ENCODE results near the gene SLC26A11. TPM values are rescaled to one million over a fixed set of nuclear protein-coding genes. Genes with fewer than 3 reads are reported as not detected.

The SLC26A11 gene
- total RNA-seq, 1 donor from 2014 or later, result 50.1 TPM

DNA sequence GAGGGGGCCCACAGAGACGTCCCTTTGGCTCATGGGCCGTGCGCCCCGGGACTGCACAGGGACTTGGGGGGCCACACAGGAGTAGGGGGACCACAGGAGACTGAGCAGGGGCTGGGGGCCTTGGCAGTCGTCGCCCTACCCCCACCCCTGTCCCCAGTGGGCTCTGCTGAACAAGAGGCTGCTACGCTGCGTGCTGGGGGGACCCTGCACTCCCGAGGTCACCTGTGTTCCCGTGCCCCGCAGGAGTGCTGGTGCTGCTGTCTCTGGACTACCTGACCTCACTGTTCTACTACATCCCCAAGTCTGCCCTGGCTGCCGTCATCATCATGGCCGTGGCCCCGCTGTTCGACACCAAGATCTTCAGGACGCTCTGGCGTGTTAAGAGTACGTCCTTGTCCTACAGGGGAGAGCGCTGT is 26.0 kb downstream of the SLC26A11 start:
- no peak for DNase-seq (ENCODE audit: low spot score)
- H3K27ac Mint-ChIP-seq (ENCODE audit: unreplicated experiment), result peak overlapping the region; percentile 53
- no peaks in the 10 kb centered on the region for H3K9me3 Mint-ChIP-seq (ENCODE audit: unreplicated experiment)
- no peaks in the 10 kb centered on the region for H3K4me1 Mint-ChIP-seq (ENCODE audit: unreplicated experiment)
- H3K36me3 Mint-ChIP-seq (ENCODE audit: low read depth, unreplicated experiment), result peaks cover 19% of the 10 kb centered on the region
- peaks cover 7% of the 10 kb centered on the region for H3K27me3 Mint-ChIP-seq (ENCODE audit: unreplicated experiment)
- H3K4me3 Mint-ChIP-seq (ENCODE audit: unreplicated experiment), result peak overlapping the region; percentile 81
- TF ChIP-seq, protein P1, sequence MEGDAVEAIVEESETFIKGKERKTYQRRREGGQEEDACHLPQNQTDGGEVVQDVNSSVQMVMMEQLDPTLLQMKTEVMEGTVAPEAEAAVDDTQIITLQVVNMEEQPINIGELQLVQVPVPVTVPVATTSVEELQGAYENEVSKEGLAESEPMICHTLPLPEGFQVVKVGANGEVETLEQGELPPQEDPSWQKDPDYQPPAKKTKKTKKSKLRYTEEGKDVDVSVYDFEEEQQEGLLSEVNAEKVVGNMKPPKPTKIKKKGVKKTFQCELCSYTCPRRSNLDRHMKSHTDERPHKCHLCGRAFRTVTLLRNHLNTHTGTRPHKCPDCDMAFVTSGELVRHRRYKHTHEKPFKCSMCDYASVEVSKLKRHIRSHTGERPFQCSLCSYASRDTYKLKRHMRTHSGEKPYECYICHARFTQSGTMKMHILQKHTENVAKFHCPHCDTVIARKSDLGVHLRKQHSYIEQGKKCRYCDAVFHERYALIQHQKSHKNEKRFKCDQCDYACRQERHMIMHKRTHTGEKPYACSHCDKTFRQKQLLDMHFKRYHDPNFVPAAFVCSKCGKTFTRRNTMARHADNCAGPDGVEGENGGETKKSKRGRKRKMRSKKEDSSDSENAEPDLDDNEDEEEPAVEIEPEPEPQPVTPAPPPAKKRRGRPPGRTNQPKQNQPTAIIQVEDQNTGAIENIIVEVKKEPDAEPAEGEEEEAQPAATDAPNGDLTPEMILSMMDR (IDR thresholded peaks at IDR 0.05; ENCODE audit: unreplicated experiment), result no peak

GRCh38 chr17:80246726-80247125 is 26.5 kb downstream of the SLC26A11 start:
- Mint-ChIP-seq H3K4me1 (ENCODE audit: unreplicated experiment) (no peaks in the 10 kb centered on the region), H3K27ac (ENCODE audit: unreplicated experiment) (no peak overlapping the region), H3K36me3 (ENCODE audit: low read depth, unreplicated experiment) (peaks cover 14% of the 10 kb centered on the region), H3K9me3 (ENCODE audit: unreplicated experiment) (no peaks in the 10 kb centered on the region), H3K4me3 (ENCODE audit: unreplicated experiment) (no peak overlapping the region), H3K27me3 (ENCODE audit: unreplicated experiment) (peaks cover 7% of the 10 kb centered on the region)
- DNase-seq (ENCODE audit: low spot score), result no peak
- TF ChIP-seq, protein P1 (IDR thresholded peaks at IDR 0.05; ENCODE audit: unreplicated experiment), result no peak

- H3K36me3 Mint-ChIP-seq (ENCODE audit: low read depth, unreplicated experiment), result peaks cover 14% of the 10 kb centered on the region
- H3K27me3 Mint-ChIP-seq (ENCODE audit: unreplicated experiment), result peaks cover 7% of the 10 kb centered on the region
- H3K4me1 Mint-ChIP-seq (ENCODE audit: unreplicated experiment), result no peaks in the 10 kb centered on the region
- H3K9me3 Mint-ChIP-seq (ENCODE audit: unreplicated experiment), result no peaks in the 10 kb centered on the region
- H3K27ac Mint-ChIP-seq (ENCODE audit: unreplicated experiment), result no peak overlapping the region
- H3K4me3 Mint-ChIP-seq (ENCODE audit: unreplicated experiment), result no peak overlapping the region
- DNase-seq (ENCODE audit: low spot score), result no peak
- TF ChIP-seq, protein P1 (IDR thresholded peaks at IDR 0.05; ENCODE audit: unreplicated experiment), result no peak
Measured at GRCh38 chr17:80247561-80247960, 27.3 kb downstream of the SLC26A11 start.

DNA sequence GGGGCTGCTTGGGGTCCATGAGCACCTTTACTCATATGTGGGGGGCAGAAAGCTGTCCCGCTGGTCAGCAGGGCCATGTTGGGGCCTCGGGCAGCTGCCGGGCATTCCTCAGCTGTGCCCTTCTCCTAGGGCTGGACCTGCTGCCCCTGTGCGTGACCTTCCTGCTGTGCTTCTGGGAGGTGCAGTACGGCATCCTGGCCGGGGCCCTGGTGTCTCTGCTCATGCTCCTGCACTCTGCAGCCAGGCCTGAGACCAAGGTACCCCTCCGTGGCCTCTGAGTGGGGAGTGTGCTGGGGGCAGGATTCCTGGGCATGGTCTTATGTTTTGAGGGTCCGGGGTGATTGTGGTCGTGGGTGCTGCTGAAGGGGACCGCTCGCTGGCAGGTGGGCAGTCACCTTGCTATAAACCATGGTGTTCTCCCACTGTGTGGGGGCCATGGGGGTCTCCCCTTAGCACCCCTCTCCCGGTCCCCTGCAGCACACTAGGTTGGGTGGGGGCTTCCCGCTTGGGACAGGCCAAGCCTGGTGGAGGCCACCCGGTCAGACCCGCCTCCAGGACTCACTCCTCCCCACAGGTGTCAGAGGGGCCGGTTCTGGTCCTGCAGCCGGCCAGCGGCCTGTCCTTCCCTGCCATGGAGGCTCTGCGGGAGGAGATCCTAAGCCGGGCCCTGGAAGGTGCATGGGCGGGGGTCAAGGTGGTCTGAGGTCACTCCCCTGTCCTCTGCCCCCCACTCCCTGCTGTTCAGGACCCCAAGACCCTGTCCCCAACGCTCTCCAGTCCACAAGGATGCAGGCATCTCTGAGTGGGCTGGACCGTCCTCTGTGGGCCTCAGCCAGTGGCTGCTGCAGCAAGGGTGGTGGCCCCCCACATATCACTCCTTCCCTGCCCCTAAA is 28.0 kb downstream of the SLC26A11 start:
- H3K4me3 Mint-ChIP-seq (ENCODE audit: unreplicated experiment), result no peak overlapping the region
- peaks cover 7% of the 10 kb centered on the region for H3K27me3 Mint-ChIP-seq (ENCODE audit: unreplicated experiment)
- TF ChIP-seq, protein P1 (IDR thresholded peaks at IDR 0.05; ENCODE audit: unreplicated experiment), result no peak
- DNase-seq (ENCODE audit: low spot score), result no peak
- H3K36me3 Mint-ChIP-seq (ENCODE audit: low read depth, unreplicated experiment), result peaks cover 12% of the 10 kb centered on the region
- no peaks in the 10 kb centered on the region for H3K9me3 Mint-ChIP-seq (ENCODE audit: unreplicated experiment)
- H3K4me1 Mint-ChIP-seq (ENCODE audit: unreplicated experiment), result peaks cover 1% of the 10 kb centered on the region
- H3K27ac Mint-ChIP-seq (ENCODE audit: unreplicated experiment), result no peak overlapping the region

All from endothelial cell (in vitro differentiated cells).